Testis (tissue), 2 donors: ENCODE measurements around the gene EPB41L2.

Source experiments
- CTCF ChIP-seq, 3 experiments: fragments of 450-650 bp in 2 of 3; fragments of 200-600 bp in 1 of 3; sonication (generic) in 1 of 3; IDR thresholded peaks; one replicate each; pipeline ENCODE4 v1.5.1; 2016 to 2019; ENCODE audit warnings: antibody characterized with exemption in 3 of 3, mild to moderate bottlenecking in 2 of 3, moderate library complexity in 1 of 3
- POLR2A ChIP-seq: fragments of 450-650 bp; IDR thresholded peaks from one replicate; pipeline ENCODE4 v1.6.1; 2017; ENCODE audit warnings: antibody characterized with exemption, mild to moderate bottlenecking, moderate library complexity

- TF ChIP-seq CTCF (IDR thresholded peaks at IDR 0.05) = no peak
- TF ChIP-seq POLR2A = no peak
Observed at GRCh38 chr6:130869681-130870080, 193.4 kb downstream of the EPB41L2 start.
